Nephron progenitor cell (in vitro differentiated cells): ENCODE data around the gene ZBED3.

Experiments used
- DNase-seq: peaks from one replicate; pipeline ENCODE4 v3.0.0; 2021
- H3K27ac Mint-ChIP-seq: 2 replicates; pipeline ENCODE4 v1.8.0; 2021; ENCODE audit warnings: mild to moderate bottlenecking, moderate library complexity, mixed read lengths
- H3K27me3 Mint-ChIP-seq: 2 replicates; pipeline ENCODE4 v1.8.0; 2021; ENCODE audit warnings: mild to moderate bottlenecking, low read depth, mixed read lengths; ENCODE audit not compliant: poor library complexity
- H3K36me3 Mint-ChIP-seq: 2 replicates; pipeline ENCODE4 v1.8.0; 2021; ENCODE audit warnings: low read depth, mixed read lengths
- H3K4me1 Mint-ChIP-seq: 2 replicates; pipeline ENCODE4 v1.8.0; 2021; ENCODE audit warnings: mixed read lengths
- H3K4me3 Mint-ChIP-seq: 2 replicates; pipeline ENCODE4 v1.8.0; 2021; ENCODE audit warnings: mild to moderate bottlenecking, moderate library complexity, mixed read lengths
- H3K9me3 Mint-ChIP-seq: 2 replicates; pipeline ENCODE4 v1.8.0; 2021; ENCODE audit warnings: mild to moderate bottlenecking, moderate library complexity, mixed read lengths
- TF ChIP-seq, protein P1 (sequence below): fragments of 200-600 bp; sonication (generic); IDR thresholded peaks from 2 replicates; pipeline ENCODE4 v1.5.0; 2021; ENCODE audit warnings: antibody characterized with exemption

ZBED3 gene

DNA sequence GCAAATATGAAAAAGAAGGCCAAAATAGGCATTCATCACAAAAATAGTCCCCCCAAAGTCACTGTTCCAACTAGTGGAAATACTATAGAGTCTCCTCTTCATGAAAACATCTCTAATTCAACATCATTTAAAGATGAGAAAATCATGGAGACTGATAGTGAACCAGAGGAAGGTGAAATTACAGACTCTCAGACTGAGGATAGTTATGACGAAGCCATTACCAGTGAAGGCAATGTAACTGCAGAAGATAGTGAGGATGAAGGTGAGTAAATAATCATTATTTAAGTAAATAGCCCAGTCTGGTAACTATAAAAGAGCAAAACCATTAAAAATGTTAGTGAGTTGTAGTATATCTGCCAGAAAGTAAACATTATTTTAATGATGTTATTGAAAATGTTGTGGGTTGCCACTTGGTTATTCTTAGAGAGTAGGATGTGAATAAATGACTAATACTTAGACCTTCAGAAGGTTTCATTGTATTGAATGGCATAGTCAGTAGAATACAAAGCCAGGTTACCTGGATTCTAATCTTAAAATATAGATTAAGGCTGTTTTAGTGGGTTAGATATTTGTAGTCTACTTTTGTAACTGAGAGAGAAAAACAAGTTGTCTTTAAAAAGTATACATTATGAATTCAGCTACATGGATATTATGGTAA lies 40.5 kb downstream of the ZBED3 start:
- H3K27ac Mint-ChIP-seq: no peak overlapping the region
- TF ChIP-seq, protein P1, sequence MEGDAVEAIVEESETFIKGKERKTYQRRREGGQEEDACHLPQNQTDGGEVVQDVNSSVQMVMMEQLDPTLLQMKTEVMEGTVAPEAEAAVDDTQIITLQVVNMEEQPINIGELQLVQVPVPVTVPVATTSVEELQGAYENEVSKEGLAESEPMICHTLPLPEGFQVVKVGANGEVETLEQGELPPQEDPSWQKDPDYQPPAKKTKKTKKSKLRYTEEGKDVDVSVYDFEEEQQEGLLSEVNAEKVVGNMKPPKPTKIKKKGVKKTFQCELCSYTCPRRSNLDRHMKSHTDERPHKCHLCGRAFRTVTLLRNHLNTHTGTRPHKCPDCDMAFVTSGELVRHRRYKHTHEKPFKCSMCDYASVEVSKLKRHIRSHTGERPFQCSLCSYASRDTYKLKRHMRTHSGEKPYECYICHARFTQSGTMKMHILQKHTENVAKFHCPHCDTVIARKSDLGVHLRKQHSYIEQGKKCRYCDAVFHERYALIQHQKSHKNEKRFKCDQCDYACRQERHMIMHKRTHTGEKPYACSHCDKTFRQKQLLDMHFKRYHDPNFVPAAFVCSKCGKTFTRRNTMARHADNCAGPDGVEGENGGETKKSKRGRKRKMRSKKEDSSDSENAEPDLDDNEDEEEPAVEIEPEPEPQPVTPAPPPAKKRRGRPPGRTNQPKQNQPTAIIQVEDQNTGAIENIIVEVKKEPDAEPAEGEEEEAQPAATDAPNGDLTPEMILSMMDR: no peak

DNA sequence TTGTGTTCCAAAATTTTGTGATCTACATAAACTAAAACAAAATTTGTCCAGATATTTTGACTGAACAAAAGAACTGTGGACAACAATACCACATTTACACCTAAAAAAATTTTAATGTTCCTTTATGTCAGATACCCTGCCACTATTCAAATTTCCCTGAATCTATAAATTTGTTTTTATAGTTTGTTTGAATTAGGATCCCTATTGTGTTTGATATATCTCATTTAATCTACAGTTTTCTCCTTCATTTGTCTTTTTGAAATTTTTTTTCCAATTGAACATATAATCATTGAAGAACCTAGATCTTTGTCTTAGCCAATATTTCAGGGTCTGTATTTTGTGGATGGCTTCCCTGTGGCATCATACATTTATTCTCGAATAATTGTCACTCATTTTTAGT lies 51.1 kb downstream of the ZBED3 start:
- Mint-ChIP-seq H3K9me3 (peaks cover 15% of the 10 kb centered on the region), H3K27me3 (peaks cover under 1% of the 10 kb centered on the region), H3K4me3 (no peak overlapping the region), H3K4me1 (peaks cover 12% of the 10 kb centered on the region), H3K36me3 (peaks cover 53% of the 10 kb centered on the region), H3K27ac (no peak overlapping the region)
- TF ChIP-seq, protein P1: no peak
- no peak for DNase-seq

More for the DNA sequence above, 40.5 kb downstream of the ZBED3 start:
- H3K27me3 Mint-ChIP-seq: no peaks in the 10 kb centered on the region
- H3K4me3 Mint-ChIP-seq: no peak overlapping the region
- no peak for DNase-seq
- peaks cover 10% of the 10 kb centered on the region for H3K9me3 Mint-ChIP-seq
- H3K36me3 Mint-ChIP-seq: peaks cover 68% of the 10 kb centered on the region
- no peaks in the 10 kb centered on the region for H3K4me1 Mint-ChIP-seq

DNA sequence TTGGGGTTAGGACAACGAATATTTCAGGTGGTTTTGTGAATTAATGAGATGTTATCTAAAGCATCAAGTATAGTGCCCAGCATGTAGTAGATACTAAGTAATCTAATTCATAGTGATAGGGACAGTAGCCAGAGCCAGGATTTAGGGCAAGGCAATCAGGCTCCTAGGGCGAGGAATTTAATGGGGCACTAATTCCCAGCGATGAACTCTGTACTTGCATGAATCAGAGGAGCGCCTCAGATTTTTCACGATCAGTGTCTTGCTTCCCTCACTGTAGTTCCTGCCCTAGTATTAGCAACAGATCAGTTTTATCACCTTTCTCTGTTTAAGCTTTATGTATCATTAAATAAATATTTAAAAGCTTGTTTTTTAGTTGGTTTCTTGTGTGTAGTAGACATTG lies 53.7 kb downstream of the ZBED3 start:
- H3K27me3 Mint-ChIP-seq: peaks cover 6% of the 10 kb centered on the region
- H3K4me1 Mint-ChIP-seq: peaks cover 24% of the 10 kb centered on the region
- H3K9me3 Mint-ChIP-seq: peaks cover 22% of the 10 kb centered on the region
- H3K4me3 Mint-ChIP-seq: peak overlapping the region; percentile 33
- no peak overlapping the region for H3K27ac Mint-ChIP-seq
- TF ChIP-seq, protein P1: no peak
- no peak for DNase-seq
- H3K36me3 Mint-ChIP-seq: peaks cover 49% of the 10 kb centered on the region

DNA sequence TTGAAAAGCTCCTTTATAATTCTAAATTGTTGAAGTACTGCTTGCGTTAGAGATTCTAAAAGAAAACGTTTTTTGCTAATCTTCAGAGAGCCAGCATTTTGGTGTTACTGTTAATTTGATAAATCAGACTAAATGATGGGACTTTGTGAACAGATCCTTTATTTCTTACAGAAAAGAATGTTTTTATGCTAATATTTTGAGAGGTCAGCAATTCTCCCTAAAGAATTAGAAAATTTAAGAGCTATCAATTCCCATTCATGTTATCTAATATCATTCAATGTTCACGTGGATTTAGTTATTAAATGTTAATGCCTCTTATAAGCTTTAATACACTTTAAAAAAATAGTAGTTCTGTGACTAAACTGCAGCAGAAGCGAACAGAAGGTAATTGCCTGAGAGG lies 54.5 kb downstream of the ZBED3 start:
- TF ChIP-seq, protein P1: no peak
- H3K9me3 Mint-ChIP-seq: peaks cover 29% of the 10 kb centered on the region

DNA sequence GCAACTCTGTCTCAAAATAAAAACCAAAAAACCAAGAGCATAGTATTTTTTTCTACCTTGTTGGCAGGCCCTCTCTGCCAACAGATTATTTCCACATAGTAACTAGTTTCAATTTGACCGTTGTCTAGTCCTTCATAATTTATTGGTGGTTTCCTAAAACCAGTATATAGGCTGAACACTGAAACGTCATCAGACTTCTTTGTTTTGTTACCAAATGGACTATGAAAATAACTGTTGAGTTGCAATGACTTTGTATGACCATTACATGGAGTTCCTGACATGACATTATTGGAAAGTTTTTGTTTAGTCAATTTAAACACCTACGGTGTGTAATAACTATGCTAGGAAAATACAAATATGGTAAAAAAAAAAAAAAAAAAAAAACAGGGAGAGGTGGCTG lies 55.2 kb downstream of the ZBED3 start:
- no peak overlapping the region for H3K27ac Mint-ChIP-seq
- TF ChIP-seq, protein P1: no peak
- peaks cover 19% of the 10 kb centered on the region for H3K27me3 Mint-ChIP-seq
- no peak for DNase-seq
- H3K9me3 Mint-ChIP-seq: peaks cover 31% of the 10 kb centered on the region
- H3K4me1 Mint-ChIP-seq: peaks cover 24% of the 10 kb centered on the region
- peaks cover 42% of the 10 kb centered on the region for H3K36me3 Mint-ChIP-seq
- H3K4me3 Mint-ChIP-seq: peak overlapping the region; percentile 95

More for the DNA sequence above, 54.5 kb downstream of the ZBED3 start:
- Mint-ChIP-seq H3K36me3 (peaks cover 47% of the 10 kb centered on the region), H3K4me3 (no peak overlapping the region), H3K27ac (no peak overlapping the region), H3K27me3 (peaks cover 12% of the 10 kb centered on the region), H3K4me1 (peaks cover 24% of the 10 kb centered on the region)
- no peak for DNase-seq
